K562 (cell line): Measurements from ENCODE around the gene ZNF74. TPM values are rescaled to one million over a fixed set of nuclear protein-coding genes. Genes with fewer than 3 reads are reported as not detected.

Source experiments
- ATAC-seq: fragments of 200-7000 bp; cut with Tn5 transposase; 3 replicates; pipeline ENCODE4 v1.9.1; 2020; ENCODE audit warnings: moderate library complexity
- BruUV-seq: library from RNA; stranded (reverse); fragments of 400-500 nt; replicated peaks from 2 replicates; lab custom pipeline; 2021; lab: Mats Ljungman, UMichigan
- CTCF ChIA-PET: fragments of 300-600 bp; formaldehyde crosslinking; extraction: SDS; loops from one replicate; lab custom pipeline; 2021; ENCODE audit warnings: low intra/inter-chr PET ratio; lab: Yijun Ruan, JAX
- POLR2A ChIA-PET: fragments of 300-600, 350-650 bp; sonication (Branson Sonifier 250); formaldehyde crosslinking; extraction: SDS; loops from one replicate; lab custom pipeline; 2021; ENCODE audit warnings: antibody characterized with exemption, inconsistent platforms; lab: Yijun Ruan, JAX
- DNase-seq, 4 experiments: peaks; one replicate each; pipeline versions ENCODE4 v3.0.0 to v3.0.0-alpha.2; 2011 to 2018; ENCODE audit warnings: low spot score in 3 of 4, mixed read lengths in 3 of 4; ENCODE audit errors: extremely low read depth in 1 of 4
- FAIRE-seq: peaks from 2 replicates; lab custom pipeline; 2011; peaks lifted over from hg19 to GRCh38; lab: Jason Lieb, UNC
- H2AFZ ChIP-seq: 2 replicates; pipeline ENCODE4 v1.6.0; 2011; ENCODE audit warnings: low read depth, low read length, control low read depth, inconsistent platforms
- H3K27ac ChIP-seq: fragments of 200-600 bp; 3 replicates; pipeline ENCODE4 v1.8.0; 2011; ENCODE audit warnings: low read depth, mild to moderate bottlenecking, control low read depth, inconsistent platforms, low read length, moderate library complexity, mixed read lengths; ENCODE audit errors: extremely low read depth
- H3K27me3 ChIP-seq, 2 experiments: fragments of 300-600 bp in 1 of 2; 2 replicates in 1 of 2; 3 replicates in 1 of 2; pipeline versions ENCODE4 v1.6.0 to v1.8.0; 2011; ENCODE audit warnings: inconsistent platforms in 2 of 2, low read length in 2 of 2, mild to moderate bottlenecking in 1 of 2, mixed read lengths in 1 of 2, moderate library complexity in 1 of 2; ENCODE audit not compliant: control insufficient read depth in 2 of 2, insufficient read depth in 2 of 2
- H3K36me3 ChIP-seq: fragments of 300-600 bp; 3 replicates; pipeline ENCODE4 v1.8.0; 2011; ENCODE audit warnings: mild to moderate bottlenecking, low read length, inconsistent platforms; ENCODE audit not compliant: control insufficient read depth, insufficient read depth
- H3K4me1 ChIP-seq, 2 experiments: fragments of 200-600 bp in 1 of 2; replicated peaks in 1 of 2; 2 replicates in 1 of 2; 3 replicates in 1 of 2; pipeline versions ENCODE4 v1.5.1 to v1.8.0; 2011; ENCODE audit warnings: inconsistent platforms in 2 of 2, low read length in 2 of 2, mild to moderate bottlenecking in 1 of 2, mixed read lengths in 1 of 2, moderate library complexity in 1 of 2; ENCODE audit not compliant: control insufficient read depth in 2 of 2, insufficient read depth in 2 of 2
- H3K4me2 ChIP-seq: 2 replicates; pipeline ENCODE4 v1.6.1; 2011; ENCODE audit warnings: low read length, control low read depth, inconsistent platforms, mixed read lengths; ENCODE audit not compliant: insufficient read depth
- H3K4me3 ChIP-seq: fragments of 200-600 bp; sonication (generic), shearing (Covaris generic); 2 replicates; pipeline ENCODE4 v1.5.1; 2016; ENCODE audit warnings: control low read depth, inconsistent platforms
- H3K79me2 ChIP-seq: fragments of 200-600 bp; 3 replicates; pipeline ENCODE4 v1.8.0; 2011; ENCODE audit warnings: low read length, inconsistent platforms; ENCODE audit not compliant: control insufficient read depth, insufficient read depth
- H3K9ac ChIP-seq, 2 experiments: 2 replicates each; pipeline versions ENCODE4 v1.6.0 to v1.6.1; 2011; ENCODE audit warnings: low read depth in 2 of 2, low read length in 2 of 2, control low read depth in 1 of 2, inconsistent platforms in 1 of 2, mild to moderate bottlenecking in 1 of 2, mixed read lengths in 1 of 2; ENCODE audit not compliant: insufficient read depth in 1 of 2
- H3K9me1 ChIP-seq: one replicate; pipeline ENCODE4 v1.6.0; 2011; ENCODE audit warnings: inconsistent platforms, mild to moderate bottlenecking, low read length, moderate library complexity; ENCODE audit not compliant: control insufficient read depth, insufficient read depth
- H3K9me3 ChIP-seq: replicated peaks from 2 replicates; pipeline ENCODE4 v1.5.1; 2011; ENCODE audit warnings: low read depth, low read length, inconsistent platforms; ENCODE audit not compliant: control insufficient read depth, insufficient read depth
- H4K20me1 ChIP-seq: replicated peaks from 2 replicates; pipeline ENCODE4 v1.6.1; 2011; ENCODE audit warnings: low read length, inconsistent platforms, mixed read lengths; ENCODE audit not compliant: control insufficient read depth, insufficient read depth
- CEBPG ChIP-seq, 3 experiments: fragments of 200-800 bp in 1 of 3; sonication (Bioruptor generic) in 1 of 3; sonication (generic) in 1 of 3; formaldehyde crosslinking in 1 of 3; IDR thresholded peaks in 2 of 3; conservative IDR thresholded peaks in 1 of 3; 2 replicates each; pipeline versions ENCODE4 v1.6.1 to v1.8.0; 2016 to 2022; ENCODE audit warnings: missing compliant biosample characterization in 2 of 3, missing genetic modification characterization in 2 of 3, mild to moderate bottlenecking in 1 of 3, missing genetic modification reagents in 1 of 3
- ELF2 ChIP-seq: fragments of 250-450 bp; sonication (Bioruptor Pico); IDR thresholded peaks from 2 replicates; pipeline ENCODE4 v1.5.0; 2021; ENCODE audit warnings: mild to moderate bottlenecking
- GTF2E2 ChIP-seq: fragments of 200-800 bp; sonication (Bioruptor generic); IDR thresholded peaks from 2 replicates; pipeline ENCODE4 v1.6.1; 2016; ENCODE audit warnings: missing genetic modification characterization, missing compliant biosample characterization
- MXD1 ChIP-seq: fragments of 250-450 bp; sonication (Bioruptor Pico); IDR thresholded peaks from 2 replicates; pipeline ENCODE4 v1.8.0; 2021; ENCODE audit warnings: borderline replicate concordance, mild to moderate bottlenecking, moderate library complexity; ENCODE audit not compliant: poor library complexity, severe bottlenecking
- NFIX ChIP-seq: fragments of 250-450 bp; sonication (Bioruptor Pico); IDR thresholded peaks from 2 replicates; pipeline ENCODE4 v1.4.0; 2020; ENCODE audit warnings: low read depth, mild to moderate bottlenecking, moderate library complexity
- NFXL1 ChIP-seq: fragments of 450-650 bp; formaldehyde crosslinking; IDR thresholded peaks from 2 replicates; pipeline ENCODE4 v1.4.0; 2021; ENCODE audit warnings: mild to moderate bottlenecking
- NONO ChIP-seq, 2 experiments: fragments of 200-400 bp in 1 of 2; fragments of 450-650 bp in 1 of 2; formaldehyde crosslinking in 1 of 2; IDR thresholded peaks; 2 replicates each; pipeline ENCODE4 v1.6.1; 2017; ENCODE audit warnings: low read depth in 2 of 2, mild to moderate bottlenecking in 2 of 2, moderate library complexity in 2 of 2, low read length in 1 of 2
- TFAM ChIP-seq: fragments of 250-450 bp; sonication (Bioruptor Pico); conservative IDR thresholded peaks from 2 replicates; pipeline ENCODE4 v1.5.0; 2021; ENCODE audit warnings: mild to moderate bottlenecking, moderate library complexity
- ZKSCAN1 ChIP-seq: fragments of 150-350 bp; IDR thresholded peaks from 2 replicates; pipeline ENCODE4 v1.6.1; 2016; ENCODE audit warnings: low read depth, low read length
- ZSCAN32 ChIP-seq: fragments of 450-650 bp; formaldehyde crosslinking; IDR thresholded peaks from 2 replicates; pipeline ENCODE4 v1.4.0; 2020; ENCODE audit warnings: mild to moderate bottlenecking, moderate library complexity
- WGBS: fragments of 100-300 bp; shearing (Covaris generic); methylation state at CpG from one replicate; pipeline ENCODE4 v1.1.6; 2016; ENCODE audit warnings: low coverage, mixed read lengths; ENCODE audit not compliant: insufficient coverage; ENCODE audit errors: missing lambda C conversion rate; 5-methylcytosine and 5-hydroxymethylcytosine counted together
- in situ Hi-C: fragments of 300-500 bp; cut with MboI; formaldehyde crosslinking; loops from 4 replicates; pipeline ENCODE4 v1.15.0; 2018; ENCODE audit warnings: inconsistent platforms, mixed read lengths
- intact Hi-C: fragments of 100-400 bp; cut with micrococcal nuclease; formaldehyde crosslinking; loops from 2 replicates; pipeline ENCODE4 v1.14.2; 2022
- polyA plus RNA-seq, 8 experiments: library from polyadenylated mRNA; depleted of rRNA in 4 of 8; stranded (reverse) in 5 of 8; unstranded in 3 of 8; fragments of >200 nt; fragmentation: Nextera tagmentation in 2 of 8; fragmentation: Illumina TruSeq in 1 of 8; extraction: Ambion mirVana in 2 of 8; extraction: Trizol in 1 of 8; gene quantifications; 2 replicates each; pipeline versions ENCODE4 v1.2.1 to v1.2.3, GENCODE V29; 2011 to 2014; ENCODE audit warnings: inconsistent platforms in 1 of 8, missing spikeins in 1 of 8
- total RNA-seq, 7 experiments: library from RNA; depleted of rRNA in 6 of 7; stranded (reverse); fragments of >200 nt in 6 of 7; fragmentation: Illumina TruSeq in 2 of 7; extraction: Trizol in 2 of 7; gene quantifications; 2 replicates each; pipeline versions ENCODE4 v1.2.1 to v1.2.3, GENCODE V29; 2011 to 2021; ENCODE audit warnings: low replicate concordance in 1 of 7

ZNF74 gene
- total and polyA plus RNA-seq, 9 of the 15 experiments (the other 6 are each of a cell fraction or from before 2014, with no cell fraction given) = 2.4 to 53.5 (median 31.5) TPM

GRCh38 chr22:20386336-20386735 lies 7.6 kb upstream of the ZNF74 start:
- ChIA-PET CTCF (no interaction called here), POLR2A (interaction anchor here (0.7 to 4.0 kb wide), 3 partner anchors 9 to 68 kb away, joined by 3 to 32 read pairs (median 3); partner anchors contain the start of gene ZNF74)
- no peaks in the 10 kb centered on the region for H3K4me1 ChIP-seq
- H3K9ac ChIP-seq = no peak overlapping the region
- H3K9me3 ChIP-seq = peaks cover 7% of the 10 kb centered on the region
- intact Hi-C loops = no loop called here
- no TSS peak for BruUV-seq
- no peaks in the 10 kb centered on the region for H3K9me1 ChIP-seq
- H3K4me2 ChIP-seq = no peak overlapping the region
- DNase-seq = no peak
- no peak for FAIRE-seq
- in situ Hi-C loops = no loop called here
- H3K27me3 ChIP-seq = peaks cover 43 to 60% of the 10 kb centered on the region in 2 experiments
- no peaks in the 10 kb centered on the region for H4K20me1 ChIP-seq
- H2AFZ ChIP-seq = no peak overlapping the region
- no peak overlapping the region for H3K4me3 ChIP-seq
- WGBS = 1% methylated on average over 2 of the region's 2 CpGs
- ATAC-seq = no peak
- TF ChIP-seq NONO (IDR thresholded peaks at IDR 0.05; ENCODE audit: low read depth in 2 of 2, low read length in 1 of 2) = 0 out of 4 replicates have a peak, but pooled peaks of 1 of the 2 experiments have one; percentile 9
- TF ChIP-seq TFAM (CRISPR knock-in tag) = no peak
- TF ChIP-seq NFXL1 (CRISPR knock-in tag) = no peak
- no peak for TF ChIP-seq ZKSCAN1
- TF ChIP-seq, all 486 proteins: peak for 1
- Histone ChIP-seq H3K36me3 (no peaks in the 10 kb centered on the region), H3K27ac (no peak overlapping the region), H3K79me2 (no peaks in the 10 kb centered on the region)

- in situ Hi-C loops (no loop called here), intact Hi-C loops (no loop called here)
- no peak for FAIRE-seq
- Histone ChIP-seq H3K36me3 (no peaks in the 10 kb centered on the region), H3K9ac (no peak overlapping the region), H3K4me2 (no peak overlapping the region), H3K4me1 (no peaks in the 10 kb centered on the region), H2AFZ (no peak overlapping the region), H3K27me3 (peaks cover 40 to 61% of the 10 kb centered on the region in 2 experiments), H3K9me1 (no peaks in the 10 kb centered on the region), H3K27ac (no peak overlapping the region), H3K4me3 (no peak overlapping the region), H3K79me2 (no peaks in the 10 kb centered on the region), H4K20me1 (no peaks in the 10 kb centered on the region), H3K9me3 (peaks cover 7% of the 10 kb centered on the region)
- CTCF ChIA-PET = no interaction called here
- BruUV-seq = no TSS peak
- 3% methylated on average over 4 of the region's 4 CpGs for WGBS
- POLR2A ChIA-PET = interaction anchor here (0.7 to 4.0 kb wide), 2 partner anchors 8 to 67 kb away, joined by 3 to 32 read pairs; partner anchors contain the start of gene ZNF74
- 0 out of 2 replicates have a peak, but pooled peaks have one; percentile 27 for TF ChIP-seq ZSCAN32 (CRISPR knock-in tag)
- no peak for TF ChIP-seq CEBPG (CRISPR knock-in tag; IDR thresholded peaks at IDR 0.05)
- peak; percentile 66 to 77 for TF ChIP-seq CEBPG (tag; conservative IDR thresholded peaks at IDR 0.05 in 1 of 2, IDR thresholded peaks at IDR 0.05 in 1 of 2)
- TF ChIP-seq MXD1 (CRISPR knock-in tag) = peak; percentile 10
- 0 out of 2 replicates have a peak, but pooled peaks have one; percentile 10 for TF ChIP-seq NFIX (CRISPR knock-in tag)
- TF ChIP-seq ELF2 (CRISPR knock-in tag) = no peak
- TF ChIP-seq GTF2E2 (tag) = peak; percentile 49; the same call in 1 of the 2 replicates
- DNase-seq = peak in 1 of 4 experiments; percentile 27
- no peak for ATAC-seq
These were observed 7.0 kb upstream of the ZNF74 start for GRCh38 chr22:20386972-20387371.
